Panc1 (cell line): Measurements from ENCODE around the gene STK24. TPM values are rescaled to one million over a fixed set of nuclear protein-coding genes. Genes with fewer than 3 reads are reported as not detected.

Experiments
- ATAC-seq: fragments of 200-7000 bp; cut with Tn5 transposase; 2 replicates; pipeline ENCODE4 v1.9.1; 2020; ENCODE audit warnings: mild to moderate bottlenecking, moderate library complexity
- BruUV-seq: library from RNA; stranded (reverse); fragments of 400-500 nt; replicated peaks from 2 replicates; lab custom pipeline; 2021; lab: Mats Ljungman, UMichigan
- CTCF ChIA-PET: fragments of 300-600 bp; sonication (Branson Sonifier 250); formaldehyde crosslinking; loops from one replicate; lab custom pipeline; 2022; ENCODE audit warnings: antibody characterized with exemption; lab: Charles Lee
- POLR2A ChIA-PET: fragments of 300-600 bp; sonication (Branson Sonifier 250); formaldehyde crosslinking; loops from one replicate; lab custom pipeline; 2022; ENCODE audit warnings: antibody characterized with exemption; lab: Charles Lee
- DNase-seq: peaks from one replicate; pipeline ENCODE4 v3.0.0-alpha.2; 2010; ENCODE audit warnings: low read depth, low spot score
- H3K27ac ChIP-seq: 2 replicates; pipeline ENCODE4 v1.5.1; 2011; ENCODE audit warnings: mild to moderate bottlenecking, low read length, inconsistent platforms
- H3K27me3 ChIP-seq: fragments of 200-500 bp; sonication (Bioruptor generic); 2 replicates; pipeline ENCODE4 v1.6.0; 2014; ENCODE audit warnings: low read length, inconsistent platforms; ENCODE audit not compliant: control insufficient read depth, insufficient read depth
- H3K36me3 ChIP-seq: fragments of 200-500 bp; sonication (Bioruptor generic); 2 replicates; pipeline ENCODE4 v1.5.1; 2014; ENCODE audit warnings: inconsistent platforms, mild to moderate bottlenecking, low read length, moderate library complexity; ENCODE audit not compliant: control insufficient read depth, insufficient read depth
- H3K4me1 ChIP-seq: 2 replicates; pipeline ENCODE4 v1.5.1; 2011; ENCODE audit warnings: inconsistent platforms, mild to moderate bottlenecking, low read length, moderate library complexity; ENCODE audit not compliant: control insufficient read depth, insufficient read depth
- H3K4me3 ChIP-seq, 2 experiments: 2 replicates each; pipeline ENCODE4 v1.5.1; 2011 to 2012; ENCODE audit warnings: low read depth in 2 of 2, low read length in 2 of 2, mild to moderate bottlenecking in 2 of 2, inconsistent platforms in 1 of 2, moderate library complexity in 1 of 2
- H3K9me3 ChIP-seq: fragments of 200-500 bp; sonication (Bioruptor generic); 2 replicates; pipeline ENCODE4 v1.5.1; 2014; ENCODE audit warnings: low read depth, mild to moderate bottlenecking, inconsistent platforms, low read length, moderate library complexity; ENCODE audit not compliant: control insufficient read depth, insufficient read depth
- CTCF ChIP-seq: fragments of 450-650 bp; IDR thresholded peaks from 2 replicates; pipeline ENCODE4 v1.5.1; 2017; ENCODE audit warnings: mild to moderate bottlenecking
- POLR2AphosphoS5 ChIP-seq: IDR thresholded peaks from 2 replicates; pipeline ENCODE4 v1.6.1; 2012; ENCODE audit warnings: mild to moderate bottlenecking, low read depth, low read length, moderate library complexity
- REST ChIP-seq, 2 experiments: IDR thresholded peaks; 2 replicates each; pipeline ENCODE4 v1.6.1; 2011 to 2012; ENCODE audit warnings: low read depth in 2 of 2, control low read depth in 1 of 2, low read length in 1 of 2, mild to moderate bottlenecking in 1 of 2, moderate library complexity in 1 of 2; ENCODE audit not compliant: insufficient read depth in 1 of 2
- SIN3A ChIP-seq: IDR thresholded peaks from 2 replicates; pipeline ENCODE4 v1.6.1; 2012; ENCODE audit warnings: low read depth, mild to moderate bottlenecking, low read length, moderate library complexity, borderline replicate concordance; ENCODE audit not compliant: insufficient read depth
- TCF7L2 ChIP-seq: IDR thresholded peaks from 2 replicates; pipeline ENCODE4 v1.6.1; 2011; ENCODE audit warnings: mild to moderate bottlenecking, low read depth, low read length, inconsistent platforms
- in situ Hi-C: cut with HindIII; loops from 2 replicates; pipeline ENCODE4 v1.10.0; 2016; ENCODE audit warnings: low sequenced_read_pairs, low pct_unique_long_range_greater_than_20kb
- intact Hi-C: fragments of 100-400 bp; cut with micrococcal nuclease; formaldehyde crosslinking; loops from one replicate; pipeline ENCODE4 v1.10.0; 2022; ENCODE audit not compliant: unreplicated experiment
- total RNA-seq: library from RNA; stranded (reverse); gene quantifications from one replicate; pipeline ENCODE4 v1.2.1, GENCODE V29; 2021; ENCODE audit not compliant: unreplicated experiment

The STK24 gene
- total RNA-seq, 1 experiment from 2014 or later, result 57.3 TPM

- TF ChIP-seq POLR2AphosphoS5 (no peak), CTCF (no peak), TCF7L2 (no peak), REST (IDR thresholded peaks at IDR 0.05; ENCODE audit: insufficient read depth in 1 of 2, low read depth in 2 of 2, low read length in 1 of 2) (no peak), SIN3A (no peak)
- in situ Hi-C loops (no loop called here), intact Hi-C loops (no loop called here)
- no peaks in the 10 kb centered on the region; the same call in none of the 2 replicates for H3K4me1 ChIP-seq
- H3K36me3 ChIP-seq, result no peaks in the 10 kb centered on the region
- no peaks in the 10 kb centered on the region for H3K9me3 ChIP-seq
- H3K27ac ChIP-seq, result no peak overlapping the region
- no peaks in the 10 kb centered on the region for H3K27me3 ChIP-seq
- CTCF ChIA-PET, result no interaction called here
- BruUV-seq, result no TSS peak
- no peak overlapping the region for H3K4me3 ChIP-seq
- DNase-seq, result no peak
- ATAC-seq, result no peak
- POLR2A ChIA-PET, result no interaction called here
These were observed 52.1 kb downstream of the STK24 start for GRCh38 chr13:98524793-98525192.

- POLR2A ChIA-PET, result no interaction called here
- H3K4me1 ChIP-seq, result no peaks in the 10 kb centered on the region; the same call in none of the 2 replicates
These were observed 52.5 kb downstream of the STK24 start for GRCh38 chr13:98524391-98524790.

More at GRCh38 chr13:98524391-98524790, 52.5 kb downstream of the STK24 start:
- DNase-seq, result no peak
- Histone ChIP-seq H3K4me3 (no peak overlapping the region), H3K27ac (no peak overlapping the region), H3K9me3 (no peaks in the 10 kb centered on the region), H3K36me3 (no peaks in the 10 kb centered on the region), H3K27me3 (no peaks in the 10 kb centered on the region)
- intact Hi-C loops (no loop called here), in situ Hi-C loops (no loop called here)
- no TSS peak for BruUV-seq
- CTCF ChIA-PET, result no interaction called here
- TF ChIP-seq SIN3A (no peak), REST (IDR thresholded peaks at IDR 0.05; ENCODE audit: insufficient read depth in 1 of 2, low read depth in 2 of 2, low read length in 1 of 2) (no peak), TCF7L2 (no peak), POLR2AphosphoS5 (no peak), CTCF (no peak)
- no peak for ATAC-seq
